ENCODE data around the gene CD6. TPM values are rescaled to one million over a fixed set of nuclear protein-coding genes. Genes with fewer than 3 reads are reported as not detected.

CD6 gene
- total RNA-seq, 1 donor from 2014 or later: 1.6 TPM

- no peak for DNase-seq (ENCODE audit: extremely low read depth, low read depth, low spot score)
These were observed 36.7 kb downstream of the CD6 start for GRCh38 chr11:61007956-61008896.

- DNase-seq (ENCODE audit: extremely low read depth, low read depth, low spot score): no peak
These were observed 37.5 kb downstream of the CD6 start for GRCh38 chr11:61008971-61009370.

- DNase-seq (ENCODE audit: extremely low read depth, low read depth, low spot score): no peak
These were observed 38.2 kb downstream of the CD6 start for GRCh38 chr11:61009392-61010275.

- DNase-seq (ENCODE audit: extremely low read depth, low read depth, low spot score): no peak
These were observed 39.2 kb downstream of the CD6 start for GRCh38 chr11:61010466-61011228.

- no peak for DNase-seq (ENCODE audit: extremely low read depth, low read depth, low spot score)
These were observed 39.9 kb downstream of the CD6 start for GRCh38 chr11:61011229-61011870.

- no peak for DNase-seq (ENCODE audit: extremely low read depth, low read depth, low spot score)
These were observed 40.7 kb downstream of the CD6 start for GRCh38 chr11:61011950-61012736.

- no peak for DNase-seq (ENCODE audit: extremely low read depth, low read depth, low spot score)
These were observed 41.3 kb downstream of the CD6 start for GRCh38 chr11:61012737-61013215.

- DNase-seq (ENCODE audit: extremely low read depth, low read depth, low spot score): no peak
These were observed 46.6 kb downstream of the CD6 start for GRCh38 chr11:61018059-61018458.

- no peak for DNase-seq (ENCODE audit: extremely low read depth, low read depth, low spot score)
These were observed 47.8 kb downstream of the CD6 start for GRCh38 chr11:61019037-61019831.

- no peak for DNase-seq (ENCODE audit: extremely low read depth, low read depth, low spot score)
These were observed 48.4 kb downstream of the CD6 start for GRCh38 chr11:61019832-61020405.

GRCh38 chr11:61020551-61021235 is 49.2 kb downstream of the CD6 start:
- DNase-seq (ENCODE audit: extremely low read depth, low read depth, low spot score): no peak

- DNase-seq (ENCODE audit: extremely low read depth, low read depth, low spot score): no peak
These were observed 50.3 kb downstream of the CD6 start for GRCh38 chr11:61021661-61022212.

- no peak for DNase-seq (ENCODE audit: extremely low read depth, low read depth, low spot score)
These were observed 51.0 kb downstream of the CD6 start for GRCh38 chr11:61022311-61023085.

- no peak for DNase-seq (ENCODE audit: extremely low read depth, low read depth, low spot score)
These were observed 51.8 kb downstream of the CD6 start for GRCh38 chr11:61023086-61023965.

GRCh38 chr11:61023966-61024295 is 52.5 kb downstream of the CD6 start:
- no peak for DNase-seq (ENCODE audit: extremely low read depth, low read depth, low spot score)
